GM10847 (cell line): ENCODE results near the gene TCERG1.

Source experiments
- POLR2A ChIP-seq: IDR thresholded peaks from 2 replicates; pipeline ENCODE4 v1.6.1; 2011; ENCODE audit not compliant: insufficient read length; ENCODE audit errors: extremely low read depth

Gene TCERG1

DNA sequence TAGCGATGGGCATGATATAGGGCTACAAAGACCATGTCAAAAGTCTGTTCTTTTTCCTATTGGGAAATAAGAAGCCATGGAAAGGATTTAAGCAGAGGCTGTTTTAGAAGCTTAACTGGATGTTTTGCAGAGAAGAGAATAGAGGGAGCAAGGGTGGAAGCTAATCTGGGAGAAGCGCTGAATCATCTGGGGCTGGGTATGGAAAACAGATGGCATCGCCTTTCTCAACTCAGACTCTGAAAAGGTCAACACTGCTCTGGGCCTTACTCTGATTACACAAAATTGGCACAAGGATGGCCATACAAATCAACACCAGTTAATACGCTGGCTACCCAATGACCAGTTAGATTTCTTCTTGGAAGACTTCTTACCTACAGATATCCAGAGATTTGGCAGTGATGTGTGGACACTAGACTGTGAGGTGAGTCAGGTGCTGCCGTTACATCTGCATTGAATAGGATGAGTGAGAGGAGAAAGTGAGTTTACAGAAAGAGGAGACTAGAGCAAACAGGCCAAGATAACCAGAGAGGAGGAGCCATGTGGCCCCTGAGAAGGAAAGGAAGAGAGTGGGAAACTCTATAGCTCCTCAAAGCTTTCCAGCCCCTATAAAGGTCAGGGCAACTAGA, 6.2 kb upstream of the TCERG1 start:
- TF ChIP-seq POLR2A: no peak

DNA sequence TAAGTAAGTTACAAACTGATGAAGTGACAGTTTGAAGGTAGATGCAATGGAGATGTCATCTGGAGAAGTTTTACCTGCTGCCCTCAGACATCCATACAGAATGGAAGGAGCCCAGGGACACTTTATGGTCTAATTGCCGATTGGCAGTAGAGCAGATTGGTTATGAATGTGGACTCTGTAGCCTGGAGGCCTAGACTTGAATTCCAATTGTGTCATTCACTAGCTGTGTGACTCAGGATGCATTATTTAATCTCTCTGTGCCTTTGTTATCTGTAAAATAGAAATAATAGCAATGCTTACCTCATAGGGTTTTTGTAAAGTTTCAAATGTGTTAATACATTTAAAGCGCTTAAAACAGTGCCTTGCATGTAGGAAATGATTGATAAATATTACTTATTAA, 5.2 kb upstream of the TCERG1 start:
- TF ChIP-seq POLR2A: no peak

DNA sequence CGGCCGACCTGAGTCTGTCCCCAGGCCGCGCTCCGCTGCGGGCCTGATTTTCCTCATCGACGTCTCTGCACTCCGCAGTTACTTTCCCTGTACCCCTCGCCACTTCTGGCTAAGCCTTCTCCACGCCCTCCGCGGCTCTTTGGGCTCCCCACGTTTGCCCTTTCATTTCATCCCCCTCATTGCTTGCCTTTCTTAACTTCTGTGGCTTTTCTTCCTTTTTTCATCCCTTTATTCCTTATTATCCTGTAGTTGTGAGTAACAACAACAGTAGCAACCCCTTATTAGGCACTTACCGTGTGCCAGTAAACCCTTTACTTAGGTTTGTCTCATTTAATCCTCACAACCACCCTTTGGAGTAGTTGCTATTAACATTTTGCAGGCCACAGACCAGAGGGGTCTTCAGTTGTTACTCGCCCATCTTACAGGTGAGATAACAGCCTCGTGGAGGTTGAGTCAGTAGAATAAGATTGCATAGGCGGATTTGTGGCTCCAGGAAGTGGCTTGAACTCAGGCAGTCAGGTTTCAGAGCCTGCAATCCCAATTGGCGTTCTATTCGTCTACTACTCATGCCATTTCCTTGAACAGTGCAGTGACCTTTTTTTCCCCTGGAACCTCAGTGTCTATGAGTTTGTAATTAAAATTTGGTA, 724 bp downstream of the TCERG1 start:
- no peak for TF ChIP-seq POLR2A

DNA sequence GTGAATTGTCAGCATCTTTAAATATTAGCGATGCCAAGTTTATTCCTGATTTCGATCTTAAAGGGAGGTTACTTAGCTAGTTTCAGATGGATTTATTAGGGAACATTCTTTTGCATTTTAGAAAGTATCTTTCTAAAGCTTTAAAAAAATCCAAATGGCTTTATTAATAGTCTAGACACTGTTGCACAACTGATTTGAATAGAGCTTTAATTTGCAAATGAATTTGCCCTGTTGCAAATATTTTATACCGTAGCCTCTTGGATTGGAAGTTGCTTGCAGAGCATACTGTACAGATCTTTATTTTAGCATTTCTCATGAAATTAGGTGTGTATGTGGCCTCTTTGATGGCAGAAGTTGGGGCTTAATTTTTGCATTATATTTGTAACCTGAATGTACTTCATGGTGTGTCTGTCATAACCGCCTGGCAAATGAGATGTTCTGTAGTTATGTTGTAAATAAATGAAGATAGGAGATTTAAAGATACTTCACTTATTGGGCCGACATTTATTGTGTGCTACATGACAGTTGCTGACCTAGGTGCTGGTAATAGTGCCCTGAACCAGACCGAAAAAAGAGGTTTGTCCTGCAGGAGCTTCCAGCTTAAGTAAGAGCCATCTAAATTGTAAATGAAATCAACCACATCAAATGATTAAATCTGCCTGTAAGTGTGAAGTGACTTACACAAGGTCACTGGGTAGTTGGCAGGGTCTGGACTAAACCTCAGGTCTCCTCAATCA, 1.8 kb downstream of the TCERG1 start:
- no peak for TF ChIP-seq POLR2A

DNA sequence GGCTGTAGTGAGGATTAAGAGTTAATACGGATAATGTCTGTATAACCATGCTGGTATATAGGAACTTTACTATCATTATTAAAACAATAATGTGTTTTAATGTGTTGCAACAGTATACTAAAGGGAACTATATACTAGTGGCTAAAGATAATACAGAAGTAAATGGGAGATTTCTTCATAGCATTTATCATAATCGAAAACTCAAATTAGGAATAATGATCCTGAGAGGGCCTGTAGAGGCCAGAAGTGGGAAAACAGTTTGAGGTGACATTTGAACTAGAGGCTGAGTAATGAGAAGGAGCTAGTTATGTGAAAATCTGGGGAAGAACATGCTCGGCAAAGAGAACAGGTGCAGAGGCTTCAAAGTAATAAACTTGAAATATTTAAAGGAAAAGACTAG, 2.9 kb downstream of the TCERG1 start:
- TF ChIP-seq POLR2A: no peak

DNA sequence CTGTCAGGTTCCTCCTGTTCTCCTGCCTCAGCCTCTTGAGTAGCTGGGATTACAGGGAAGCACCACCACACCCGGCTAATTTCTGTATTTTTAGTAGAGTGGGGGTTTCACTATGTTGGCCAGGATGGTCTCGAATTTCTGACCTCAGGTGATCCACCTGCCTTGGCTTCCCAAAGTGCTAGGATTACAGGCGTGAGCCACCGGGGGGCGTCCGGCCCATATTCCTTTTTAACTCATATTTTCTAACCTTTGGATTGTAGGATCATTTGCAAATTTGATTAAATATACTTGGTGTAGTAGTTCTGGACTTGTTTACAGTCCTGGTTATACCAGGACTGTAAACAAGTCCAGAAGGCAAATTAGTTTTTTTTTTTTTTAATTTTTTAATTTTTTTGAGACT, 4.3 kb downstream of the TCERG1 start:
- TF ChIP-seq POLR2A: no peak

DNA sequence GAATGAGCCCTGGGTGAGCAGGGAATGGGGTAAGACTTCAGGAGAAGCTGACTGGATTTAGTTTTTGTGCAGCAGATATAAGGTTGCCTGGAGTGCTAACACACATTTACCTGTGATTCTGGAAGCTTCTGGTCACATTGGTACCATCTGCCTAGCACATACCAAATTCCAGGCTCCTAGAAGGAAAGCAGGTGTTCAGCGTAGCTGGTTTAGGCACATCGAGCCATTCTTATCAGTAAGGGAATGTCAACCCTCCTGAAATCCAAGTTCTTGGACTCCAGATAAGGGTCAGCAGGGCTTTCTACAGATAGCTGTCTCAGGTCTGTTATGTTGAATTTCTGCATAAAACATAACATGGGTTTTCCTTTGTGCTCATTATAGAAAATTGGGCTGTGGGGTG, 10.3 kb downstream of the TCERG1 start:
- no peak for TF ChIP-seq POLR2A

DNA sequence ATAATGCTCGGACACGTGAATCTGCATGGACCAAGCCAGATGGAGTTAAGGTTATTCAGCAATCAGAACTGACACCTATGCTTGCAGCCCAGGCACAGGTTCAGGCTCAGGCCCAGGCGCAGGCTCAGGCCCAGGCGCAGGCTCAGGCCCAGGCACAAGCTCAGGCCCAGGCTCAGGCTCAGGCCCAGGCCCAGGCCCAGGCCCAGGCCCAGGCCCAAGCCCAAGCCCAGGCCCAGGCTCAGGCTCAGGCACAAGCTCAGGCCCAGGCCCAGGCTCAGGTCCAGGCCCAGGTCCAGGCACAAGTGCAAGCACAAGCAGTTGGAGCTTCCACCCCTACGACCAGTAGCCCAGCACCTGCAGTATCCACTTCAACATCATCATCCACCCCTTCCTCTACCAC, 11.8 kb downstream of the TCERG1 start:
- no peak for TF ChIP-seq POLR2A

DNA sequence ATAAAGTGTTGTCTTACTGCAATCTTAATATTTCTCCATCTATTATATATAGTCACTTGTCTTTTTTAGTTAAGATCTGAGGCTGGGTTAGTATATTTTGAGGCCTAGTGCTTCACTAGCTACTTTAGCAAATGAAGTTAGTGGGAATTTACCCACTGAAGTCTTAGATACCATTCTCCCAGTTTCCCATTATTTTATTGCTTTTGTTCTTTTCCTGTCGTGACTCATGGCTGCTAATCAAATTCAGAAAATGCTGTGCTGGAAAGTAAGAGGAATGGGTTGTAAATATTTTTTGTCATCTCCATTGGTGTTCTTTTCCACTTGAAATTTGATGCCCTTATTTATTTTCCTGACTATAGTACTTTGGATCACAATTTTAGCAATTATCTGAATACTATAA, 14.2 kb downstream of the TCERG1 start:
- no peak for TF ChIP-seq POLR2A

DNA sequence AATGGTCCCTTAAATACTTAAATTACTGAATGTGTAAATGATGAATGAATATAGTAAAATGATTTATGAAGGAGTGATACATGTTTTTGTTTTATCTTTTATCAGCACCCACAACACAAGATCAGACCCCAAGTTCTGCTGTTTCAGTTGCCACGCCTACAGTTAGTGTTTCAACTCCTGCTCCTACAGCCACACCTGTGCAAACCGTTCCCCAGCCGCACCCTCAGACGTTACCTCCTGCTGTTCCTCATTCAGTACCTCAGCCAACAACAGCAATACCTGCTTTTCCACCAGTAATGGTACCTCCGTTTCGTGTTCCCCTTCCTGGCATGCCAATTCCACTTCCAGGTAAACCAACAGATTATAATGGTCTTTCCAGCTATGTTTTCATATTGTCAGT, 16.3 kb downstream of the TCERG1 start:
- no peak for TF ChIP-seq POLR2A

DNA sequence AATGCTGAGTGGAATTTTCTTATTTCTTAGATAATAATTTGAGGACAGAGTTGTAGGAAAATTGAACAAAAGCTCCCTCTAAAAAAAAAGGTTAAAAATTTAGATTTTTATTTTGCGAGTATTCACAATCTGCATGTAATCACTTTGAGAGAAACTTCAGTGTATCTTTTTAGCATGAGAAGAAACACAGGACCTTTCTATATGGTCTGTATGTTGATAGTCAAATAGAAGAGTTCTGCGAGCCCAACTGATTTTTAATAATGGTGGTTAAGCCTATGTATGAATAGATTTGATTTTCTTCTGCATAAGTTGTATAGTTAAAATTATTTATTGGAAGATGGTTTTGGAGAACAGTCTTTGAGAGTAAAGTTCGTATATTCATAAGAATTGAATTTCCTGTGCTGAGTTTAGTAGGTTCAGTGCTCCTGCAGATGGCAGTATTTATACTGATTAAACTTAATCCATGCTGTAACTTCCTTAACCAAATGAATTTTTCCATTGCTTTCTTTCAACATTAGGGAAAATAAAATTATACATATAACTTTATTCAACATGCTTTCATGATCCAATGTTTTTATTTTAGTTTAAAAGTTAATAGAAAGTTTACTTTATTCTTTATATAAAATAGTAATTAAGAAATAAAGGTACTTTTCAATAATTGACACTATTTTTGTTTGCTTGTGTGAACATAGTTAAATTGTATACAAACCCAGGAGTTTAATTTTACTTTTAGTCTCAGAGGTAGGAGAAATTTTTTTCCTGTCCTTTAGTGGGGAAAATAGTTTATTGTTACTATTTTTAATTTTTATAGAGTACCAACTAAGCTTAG, 19.6 kb downstream of the TCERG1 start:
- TF ChIP-seq POLR2A: no peak

DNA sequence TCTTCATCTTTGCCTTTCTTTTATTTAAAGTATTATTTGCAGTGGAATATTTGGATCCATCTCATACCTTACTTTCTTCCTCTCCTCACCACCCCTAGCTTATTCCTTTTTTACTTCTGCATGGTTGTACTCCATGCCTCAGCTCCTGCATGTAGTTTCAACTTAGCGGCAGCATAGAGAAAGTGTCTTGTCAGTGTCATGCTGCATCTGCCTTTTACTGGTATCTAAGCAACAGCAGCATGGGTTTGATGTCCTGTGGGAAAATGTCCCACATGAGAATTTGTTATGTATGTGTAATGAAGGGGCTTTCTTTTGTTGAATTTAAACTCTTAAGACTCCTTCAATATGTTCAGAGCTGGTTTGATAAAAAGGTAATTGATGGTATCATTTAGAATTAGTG, 20.6 kb downstream of the TCERG1 start:
- no peak for TF ChIP-seq POLR2A

DNA sequence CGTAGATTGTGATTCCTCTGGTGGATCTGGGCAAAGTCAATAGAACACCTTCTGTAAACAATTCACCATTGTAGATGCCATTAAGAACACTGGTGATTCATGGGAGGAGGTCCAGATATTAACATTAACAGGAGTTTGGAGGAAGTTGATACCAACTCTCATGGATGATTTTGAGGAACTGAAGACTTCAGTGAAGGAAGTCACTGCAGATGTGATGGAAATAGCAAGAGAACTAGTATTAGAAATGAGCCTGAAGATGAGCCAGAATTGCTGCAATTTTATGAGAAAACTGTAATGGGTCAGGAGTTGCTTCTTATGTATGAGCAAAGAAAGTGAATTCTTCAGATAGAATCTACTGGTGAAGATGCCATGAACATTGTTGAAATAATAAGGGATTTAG, 26.9 kb downstream of the TCERG1 start:
- TF ChIP-seq POLR2A: no peak

DNA sequence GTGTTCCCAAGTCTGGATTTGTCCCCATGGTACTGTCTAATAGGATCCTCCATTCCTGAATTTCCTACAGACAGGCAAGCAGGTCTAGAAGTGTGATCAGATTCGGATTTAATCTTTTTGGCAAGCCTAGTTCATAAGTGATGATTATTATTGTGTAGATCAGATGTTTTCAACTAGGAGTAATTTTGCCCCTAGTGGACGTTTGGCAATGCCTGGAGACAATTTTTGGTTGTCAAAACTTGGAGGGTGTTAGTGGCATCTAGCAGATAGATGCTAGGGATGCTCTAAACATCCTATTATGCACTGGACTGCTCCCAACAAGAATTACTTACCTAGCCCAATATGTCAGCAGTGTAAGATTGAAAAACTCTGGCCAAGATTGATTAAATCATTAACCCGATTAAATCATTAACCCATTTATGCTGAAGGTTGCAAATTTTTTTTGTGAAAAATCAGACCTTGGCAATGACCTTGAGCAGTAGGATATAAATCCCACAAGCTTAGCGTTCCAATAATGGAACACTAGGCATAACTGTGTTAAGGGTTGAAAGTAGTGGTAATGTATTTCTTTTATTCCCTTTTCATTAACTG, 28.2 kb downstream of the TCERG1 start:
- TF ChIP-seq POLR2A: no peak

DNA sequence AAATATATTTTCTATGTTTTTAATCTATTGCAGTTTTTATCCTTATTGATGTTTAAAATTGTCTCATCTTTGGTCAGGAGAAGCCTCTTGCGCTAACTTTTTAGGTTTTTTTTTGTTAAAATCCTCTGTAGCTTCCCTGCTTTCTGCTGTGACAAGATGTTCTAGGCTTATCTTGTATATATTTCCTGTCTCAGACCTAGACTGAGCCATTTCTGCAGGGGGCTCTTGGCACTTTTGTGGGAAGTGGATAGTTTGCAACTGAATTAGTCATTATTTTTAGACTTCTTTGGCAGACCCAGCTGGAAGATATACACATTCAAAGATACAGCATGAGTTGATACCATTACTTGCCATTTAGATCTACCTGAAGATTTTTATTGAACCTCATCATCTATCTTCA, 28.8 kb downstream of the TCERG1 start:
- TF ChIP-seq POLR2A: no peak
